ENCODE data around the gene GNAQ.

The GNAQ gene

GRCh38 chr9:77977210-77977611 lies 54.4 kb downstream of the GNAQ start:
- peak in 49 of 56 donors; percentile 7 to 78 (median 50) for DNase-seq

GRCh38 chr9:77975806-77976205 lies 55.8 kb downstream of the GNAQ start:
- no peak for DNase-seq

- DNase-seq, result no peak
These were observed 56.6 kb downstream of the GNAQ start for GRCh38 chr9:77975036-77975435.

GRCh38 chr9:77974434-77974833 lies 57.2 kb downstream of the GNAQ start:
- no peak for DNase-seq

GRCh38 chr9:77969083-77969482 lies 62.5 kb downstream of the GNAQ start:
- no peak for DNase-seq

- no peak for DNase-seq
These were observed 63.1 kb downstream of the GNAQ start for GRCh38 chr9:77968506-77968905.

GRCh38 chr9:77966718-77967117 lies 64.9 kb downstream of the GNAQ start:
- DNase-seq, result no peak

GRCh38 chr9:77965445-77966123 lies 66.0 kb downstream of the GNAQ start:
- DNase-seq, result no peak

- no peak for DNase-seq
These were observed 67.4 kb downstream of the GNAQ start for GRCh38 chr9:77964258-77964657.

GRCh38 chr9:77961541-77961940 lies 70.1 kb downstream of the GNAQ start:
- DNase-seq, result no peak

GRCh38 chr9:77960356-77961153 lies 71.1 kb downstream of the GNAQ start:
- DNase-seq, result no peak

GRCh38 chr9:77959803-77960202 lies 71.8 kb downstream of the GNAQ start:
- DNase-seq, result no peak

GRCh38 chr9:77957652-77958051 lies 74.0 kb downstream of the GNAQ start:
- DNase-seq, result no peak

- DNase-seq, result no peak
These were observed 75.1 kb downstream of the GNAQ start for GRCh38 chr9:77956555-77956954.

GRCh38 chr9:77954666-77955015 lies 77.0 kb downstream of the GNAQ start:
- DNase-seq, result no peak

- no peak for DNase-seq
These were observed 77.5 kb downstream of the GNAQ start for GRCh38 chr9:77954013-77954665.

- DNase-seq, result no peak
These were observed 78.0 kb downstream of the GNAQ start for GRCh38 chr9:77953590-77953989.

GRCh38 chr9:77952635-77953328 lies 78.8 kb downstream of the GNAQ start:
- DNase-seq, result no peak

- no peak for DNase-seq
These were observed 80.2 kb downstream of the GNAQ start for GRCh38 chr9:77951369-77951768.

- no peak for DNase-seq
These were observed 81.7 kb downstream of the GNAQ start for GRCh38 chr9:77949751-77950436.

- no peak for DNase-seq
These were observed 84.0 kb downstream of the GNAQ start for GRCh38 chr9:77947651-77948050.

Measured in nucleus accumbens (tissue), 56 donors.